Hematopoietic multipotent progenitor cell treated with erythropoietin and hydrocortisone succinate and interleukin-3 and kit ligand, for 6 days (in vitro differentiated cells): ENCODE results near the gene SLC39A11.

ENCODE experiments used
- DNase-seq: peaks from one replicate; pipeline ENCODE4 v3.0.0-alpha.2; 2015

Gene SLC39A11

GRCh38 chr17:72971226-72971880, 121.1 kb downstream of the SLC39A11 start:
- no peak for DNase-seq

- no peak for DNase-seq
Observed at GRCh38 chr17:72970797-72971196, 121.7 kb downstream of the SLC39A11 start.

- no peak for DNase-seq
Observed at GRCh38 chr17:72970246-72970645, 122.2 kb downstream of the SLC39A11 start.

- no peak for DNase-seq
Observed at GRCh38 chr17:72969293-72969906, 123.1 kb downstream of the SLC39A11 start.

GRCh38 chr17:72968798-72969197, 123.7 kb downstream of the SLC39A11 start:
- no peak for DNase-seq

- no peak for DNase-seq
Observed at GRCh38 chr17:72967977-72968585, 124.4 kb downstream of the SLC39A11 start.

- DNase-seq: no peak
Observed at GRCh38 chr17:72967277-72967970, 125.1 kb downstream of the SLC39A11 start.

GRCh38 chr17:72962106-72962505, 130.4 kb downstream of the SLC39A11 start:
- DNase-seq: no peak

- no peak for DNase-seq
Observed at GRCh38 chr17:72955391-72956140, 136.9 kb downstream of the SLC39A11 start.

- no peak for DNase-seq
Observed at GRCh38 chr17:72954579-72954978, 137.9 kb downstream of the SLC39A11 start.

- DNase-seq: no peak
Observed at GRCh38 chr17:72953621-72954020, 138.9 kb downstream of the SLC39A11 start.

- no peak for DNase-seq
Observed at GRCh38 chr17:72952641-72953315, 139.7 kb downstream of the SLC39A11 start.

GRCh38 chr17:72952220-72952619, 140.3 kb downstream of the SLC39A11 start:
- no peak for DNase-seq

GRCh38 chr17:72950242-72950931, 142.1 kb downstream of the SLC39A11 start:
- no peak for DNase-seq

GRCh38 chr17:72948115-72948514, 144.4 kb downstream of the SLC39A11 start:
- DNase-seq: no peak

GRCh38 chr17:72947475-72947874, 145.0 kb downstream of the SLC39A11 start:
- DNase-seq: no peak

GRCh38 chr17:72946696-72947095, 145.8 kb downstream of the SLC39A11 start:
- no peak for DNase-seq

- DNase-seq: no peak
Observed at GRCh38 chr17:72946156-72946555, 146.3 kb downstream of the SLC39A11 start.

- no peak for DNase-seq
Observed at GRCh38 chr17:72945473-72945872, 147.0 kb downstream of the SLC39A11 start.

- DNase-seq: peak; percentile 7
Observed at GRCh38 chr17:72943826-72944689, 148.4 kb downstream of the SLC39A11 start.

- no peak for DNase-seq
Observed at GRCh38 chr17:72942579-72942978, 149.9 kb downstream of the SLC39A11 start.
